IMR-90 (cell line): ENCODE measurements around the gene RTL1. TPM values are rescaled to one million over a fixed set of nuclear protein-coding genes. Genes with fewer than 3 reads are reported as not detected.

ENCODE experiments used
- ATAC-seq: fragments of 200-7000 bp; cut with Tn5 transposase; 2 replicates; pipeline ENCODE4 v1.9.1; 2020; ENCODE audit warnings: low read depth, mild to moderate bottlenecking, moderate library complexity
- BruUV-seq: library from RNA; stranded (reverse); fragments of 400-500 nt; replicated peaks from 2 replicates; lab custom pipeline; 2021; lab: Mats Ljungman, UMichigan
- CTCF ChIA-PET: fragments of 300-600 bp; formaldehyde crosslinking; extraction: SDS; loops from one replicate; lab custom pipeline; 2021; ENCODE audit warnings: antibody characterized with exemption; lab: Yijun Ruan, JAX
- POLR2A ChIA-PET: fragments of 300-600 bp; sonication (Branson Sonifier 250); formaldehyde crosslinking; loops from one replicate; lab custom pipeline; 2022; ENCODE audit warnings: antibody characterized with exemption; ENCODE audit not compliant: unreplicated experiment; lab: Charles Lee
- DNase-seq: peaks from one replicate; pipeline ENCODE4 v3.0.0; 2013
- H2AFZ ChIP-seq: replicated peaks from 2 replicates; pipeline ENCODE3; 2013; ENCODE audit warnings: low read length, mild to moderate bottlenecking; ENCODE audit not compliant: poor library complexity
- H2AK5ac ChIP-seq: 2 replicates; pipeline ENCODE4 v1.6.1; 2013; ENCODE audit warnings: low read depth, low read length, inconsistent platforms
- H2AK9ac ChIP-seq: replicated peaks from 2 replicates; pipeline ENCODE3; 2013; ENCODE audit warnings: mild to moderate bottlenecking, low read depth, low read length, moderate library complexity; ENCODE audit not compliant: poor library complexity
- H2BK120ac ChIP-seq: 2 replicates; pipeline ENCODE4 v1.6.1; 2013; ENCODE audit warnings: low read depth, low read length, inconsistent platforms
- H2BK15ac ChIP-seq: 3 replicates; pipeline ENCODE4 v1.6.1; 2013; ENCODE audit warnings: low read depth, low read length, inconsistent platforms
- H2BK20ac ChIP-seq: 2 replicates; pipeline ENCODE4 v1.6.1; 2013; ENCODE audit warnings: low read depth, mild to moderate bottlenecking, inconsistent platforms, low read length, moderate library complexity
- H2BK5ac ChIP-seq: 2 replicates; pipeline ENCODE4 v1.6.1; 2013; ENCODE audit warnings: mild to moderate bottlenecking, low read depth, low read length, inconsistent platforms; ENCODE audit not compliant: poor library complexity, severe bottlenecking
- H3K14ac ChIP-seq: replicated peaks from 2 replicates; pipeline ENCODE4 v1.6.1; 2013; ENCODE audit warnings: low read depth, low read length, inconsistent platforms
- H3K18ac ChIP-seq: 2 replicates; pipeline ENCODE4 v1.6.1; 2013; ENCODE audit warnings: low read depth, low read length, control low read depth
- H3K23ac ChIP-seq: 2 replicates; pipeline ENCODE4 v1.6.1; 2013; ENCODE audit warnings: low read depth, low read length, inconsistent platforms
- H3K27ac ChIP-seq: 2 replicates; pipeline ENCODE4 v1.5.1; 2013; ENCODE audit warnings: mild to moderate bottlenecking, control low read depth, low read length; ENCODE audit not compliant: insufficient read depth
- H3K27me3 ChIP-seq: 2 replicates; pipeline ENCODE4 v1.6.1; 2013; ENCODE audit warnings: low read length; ENCODE audit not compliant: control insufficient read depth, insufficient read depth
- H3K36me3 ChIP-seq: 2 replicates; pipeline ENCODE4 v1.6.1; 2013; ENCODE audit warnings: low read length, mixed read lengths; ENCODE audit not compliant: control insufficient read depth, insufficient read depth
- H3K4ac ChIP-seq: 2 replicates; pipeline ENCODE4 v1.6.1; 2013; ENCODE audit warnings: low read depth, low read length, inconsistent platforms
- H3K4me1 ChIP-seq: 2 replicates; pipeline ENCODE4 v1.6.1; 2013; ENCODE audit warnings: low read length, mixed read lengths; ENCODE audit not compliant: control insufficient read depth, insufficient read depth
- H3K4me2 ChIP-seq: 2 replicates; pipeline ENCODE4 v1.6.1; 2013; ENCODE audit warnings: low read depth, mild to moderate bottlenecking, control low read depth, low read length, moderate library complexity
- H3K4me3 ChIP-seq: 2 replicates; pipeline ENCODE4 v1.5.1; 2013; ENCODE audit warnings: low read depth, mild to moderate bottlenecking, control low read depth, low read length, moderate library complexity; ENCODE audit not compliant: insufficient read depth
- H3K56ac ChIP-seq: 2 replicates; pipeline ENCODE4 v1.6.1; 2013; ENCODE audit warnings: low read length, inconsistent platforms; ENCODE audit not compliant: insufficient read depth; ENCODE audit errors: extremely low read depth
- H3K79me1 ChIP-seq, 2 experiments: 2 replicates each; pipeline ENCODE4 v1.6.1; 2013; ENCODE audit warnings: low read length in 2 of 2, inconsistent platforms in 1 of 2, low read depth in 1 of 2
- H3K9ac ChIP-seq: 2 replicates; pipeline ENCODE4 v1.6.1; 2013; ENCODE audit warnings: low read depth, low read length, control low read depth
- H3K9me1 ChIP-seq: 2 replicates; pipeline ENCODE4 v1.6.1; 2013; ENCODE audit warnings: low read length, inconsistent platforms; ENCODE audit not compliant: insufficient read depth
- H3K9me3 ChIP-seq: 2 replicates; pipeline ENCODE4 v1.6.1; 2013; ENCODE audit warnings: low read length; ENCODE audit not compliant: control insufficient read depth, insufficient read depth
- H4K20me1 ChIP-seq: 2 replicates; pipeline ENCODE4 v1.6.1; 2013; ENCODE audit warnings: low read length, inconsistent platforms; ENCODE audit not compliant: insufficient read depth
- H4K5ac ChIP-seq: 2 replicates; pipeline ENCODE4 v1.6.1; 2013; ENCODE audit warnings: mild to moderate bottlenecking, low read depth, low read length, control low read depth
- H4K8ac ChIP-seq, 2 experiments: 2 replicates each; pipeline ENCODE4 v1.6.1; 2013; ENCODE audit warnings: low read depth in 2 of 2, low read length in 2 of 2, control low read depth in 1 of 2, inconsistent platforms in 1 of 2
- H4K91ac ChIP-seq: 2 replicates; pipeline ENCODE4 v1.6.1; 2013; ENCODE audit warnings: low read depth, low read length, inconsistent platforms; ENCODE audit not compliant: insufficient read depth
- CEBPB ChIP-seq: IDR thresholded peaks from 2 replicates; pipeline ENCODE4 v1.6.1; 2012; ENCODE audit warnings: low read depth, low read length, improper control_type of control experiment
- CHD1 ChIP-seq: IDR thresholded peaks from 2 replicates; pipeline ENCODE4 v1.6.1; 2012; ENCODE audit warnings: low read depth, low read length, improper control_type of control experiment
- FOS ChIP-seq: fragments of 150-350 bp; IDR thresholded peaks from 2 replicates; pipeline ENCODE4 v1.6.1; 2016; ENCODE audit warnings: low read depth, low read length
- MAZ ChIP-seq: IDR thresholded peaks from 2 replicates; pipeline ENCODE4 v1.6.1; 2012; ENCODE audit warnings: low read depth, mild to moderate bottlenecking, low read length, improper control_type of control experiment, moderate library complexity, borderline replicate concordance
- RAD21 ChIP-seq: IDR thresholded peaks from 2 replicates; pipeline ENCODE4 v1.6.1; 2012; ENCODE audit warnings: low read length, improper control_type of control experiment
- WGBS, 2 experiments: methylation state at CpG; one replicate each; pipeline versions ENCODE4 v1.1.5 to v1.1.7; 2013; ENCODE audit warnings: missing lambda C conversion rate in 2 of 2; ENCODE audit not compliant: insufficient read length in 1 of 2; ENCODE audit errors: extremely low coverage in 2 of 2; 5-methylcytosine and 5-hydroxymethylcytosine counted together
- dilution Hi-C: fragments of 300-500 bp; cut with HindIII; formaldehyde crosslinking; loops from one replicate; pipeline ENCODE4 v1.14.3; 2018; ENCODE audit warnings: low sequenced_read_pairs; ENCODE audit not compliant: unreplicated experiment
- in situ Hi-C: fragments of 300-500 bp; cut with MboI; formaldehyde crosslinking; loops from 3 replicates; pipeline ENCODE4 v1.14.3; 2019; ENCODE audit warnings: low sequenced_read_pairs, inconsistent platforms, mixed read lengths
- intact Hi-C: fragments of 100-400 bp; cut with micrococcal nuclease; formaldehyde crosslinking; loops from 2 replicates; pipeline ENCODE4 v1.10.0; 2022
- polyA plus RNA-seq, 3 experiments: library from polyadenylated mRNA; depleted of rRNA; stranded (reverse); fragments of >200 nt; gene quantifications; 2 replicates each; pipeline ENCODE4 v1.2.3, GENCODE V29; 2012; ENCODE audit warnings: low replicate concordance in 1 of 3
- total RNA-seq: library from RNA; depleted of rRNA; stranded (reverse); fragments of >200 nt; gene quantifications from 2 replicates; pipeline ENCODE4 v1.2.3, GENCODE V29; 2012
- TF ChIP-seq, protein P1 (sequence below): conservative IDR thresholded peaks from 2 replicates; pipeline ENCODE4 v1.5.1; 2012; ENCODE audit warnings: mild to moderate bottlenecking, low read depth, low read length, improper control_type of control experiment
- TF ChIP-seq, protein P2 (sequence below): fragments of 150-350 bp; IDR thresholded peaks from 2 replicates; pipeline ENCODE4 v1.6.1; 2017; ENCODE audit warnings: mild to moderate bottlenecking, antibody characterized with exemption, low read length, low read depth

RTL1 gene
- total and polyA plus RNA-seq, 2 of the 4 experiments (the other 2 are of a cell fraction), result not detected

DNA sequence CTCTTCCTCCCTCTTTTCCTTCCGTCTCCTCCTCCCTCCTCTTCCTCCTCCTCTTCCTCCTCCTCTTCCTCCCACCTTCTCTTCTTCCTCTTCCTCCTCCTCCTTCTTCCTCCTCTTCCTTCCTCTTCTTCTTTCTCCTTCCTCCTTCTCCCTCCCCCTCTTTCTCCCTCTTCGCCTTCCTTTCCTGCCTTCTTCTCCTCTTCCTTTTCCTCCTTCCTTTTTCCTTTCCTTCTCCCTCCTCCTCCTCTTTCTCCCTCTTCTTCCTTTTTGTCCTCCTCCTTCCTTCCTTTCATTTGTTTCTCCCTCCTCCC is 41.6 kb downstream of the RTL1 start:
- H3K9me1 ChIP-seq, result peaks cover 5% of the 10 kb centered on the region
- ChIA-PET CTCF (no interaction called here), POLR2A (no interaction called here)
- H3K56ac ChIP-seq, result no peak overlapping the region
- ATAC-seq (no peak), DNase-seq (no peak)
- H3K18ac ChIP-seq, result no peak overlapping the region
- peaks cover 5 to 81% of the 10 kb centered on the region in 2 experiments; a peak in 3 of 4 replicates for H3K79me1 ChIP-seq
- no peak overlapping the region for H2BK15ac ChIP-seq
- WGBS, 2 experiments, result 90% methylated on average over 2 of the region's 2 CpGs; no CpG with 5 or more reads in 1 of the 2 experiments
- H4K20me1 ChIP-seq, result peaks cover 100% of the 10 kb centered on the region
- H3K9ac ChIP-seq, result no peak overlapping the region
- no peak overlapping the region for H2BK20ac ChIP-seq
- no peak overlapping the region for H2BK120ac ChIP-seq
- no TSS peak for BruUV-seq
- peaks cover 68% of the 10 kb centered on the region for H3K36me3 ChIP-seq
- H3K9me3 ChIP-seq, result no peaks in the 10 kb centered on the region
- no peak overlapping the region for H3K4me3 ChIP-seq
- in situ Hi-C loops (no loop called here), intact Hi-C loops (no loop called here), dilution Hi-C loops (no loop called here)
- no peak overlapping the region for H2AK5ac ChIP-seq
- no peaks in the 10 kb centered on the region for H3K27me3 ChIP-seq
- no peak overlapping the region for H3K14ac ChIP-seq
- H4K5ac ChIP-seq, result no peak overlapping the region
- no peak overlapping the region for H3K23ac ChIP-seq
- H4K8ac ChIP-seq, result no peak overlapping the region
- H2AK9ac ChIP-seq, result no peak overlapping the region
- H3K4me1 ChIP-seq, result no peaks in the 10 kb centered on the region; the same call in none of the 2 replicates
- no peak overlapping the region for H2AFZ ChIP-seq
- H3K4ac ChIP-seq, result no peak overlapping the region
- no peak overlapping the region for H4K91ac ChIP-seq
- no peak overlapping the region for H3K4me2 ChIP-seq
- TF ChIP-seq MAZ (no peak), RAD21 (no peak), FOS (no peak), CEBPB (no peak), CHD1 (no peak)
- TF ChIP-seq, protein P1, sequence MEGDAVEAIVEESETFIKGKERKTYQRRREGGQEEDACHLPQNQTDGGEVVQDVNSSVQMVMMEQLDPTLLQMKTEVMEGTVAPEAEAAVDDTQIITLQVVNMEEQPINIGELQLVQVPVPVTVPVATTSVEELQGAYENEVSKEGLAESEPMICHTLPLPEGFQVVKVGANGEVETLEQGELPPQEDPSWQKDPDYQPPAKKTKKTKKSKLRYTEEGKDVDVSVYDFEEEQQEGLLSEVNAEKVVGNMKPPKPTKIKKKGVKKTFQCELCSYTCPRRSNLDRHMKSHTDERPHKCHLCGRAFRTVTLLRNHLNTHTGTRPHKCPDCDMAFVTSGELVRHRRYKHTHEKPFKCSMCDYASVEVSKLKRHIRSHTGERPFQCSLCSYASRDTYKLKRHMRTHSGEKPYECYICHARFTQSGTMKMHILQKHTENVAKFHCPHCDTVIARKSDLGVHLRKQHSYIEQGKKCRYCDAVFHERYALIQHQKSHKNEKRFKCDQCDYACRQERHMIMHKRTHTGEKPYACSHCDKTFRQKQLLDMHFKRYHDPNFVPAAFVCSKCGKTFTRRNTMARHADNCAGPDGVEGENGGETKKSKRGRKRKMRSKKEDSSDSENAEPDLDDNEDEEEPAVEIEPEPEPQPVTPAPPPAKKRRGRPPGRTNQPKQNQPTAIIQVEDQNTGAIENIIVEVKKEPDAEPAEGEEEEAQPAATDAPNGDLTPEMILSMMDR, result no peak
- TF ChIP-seq, protein P2, sequence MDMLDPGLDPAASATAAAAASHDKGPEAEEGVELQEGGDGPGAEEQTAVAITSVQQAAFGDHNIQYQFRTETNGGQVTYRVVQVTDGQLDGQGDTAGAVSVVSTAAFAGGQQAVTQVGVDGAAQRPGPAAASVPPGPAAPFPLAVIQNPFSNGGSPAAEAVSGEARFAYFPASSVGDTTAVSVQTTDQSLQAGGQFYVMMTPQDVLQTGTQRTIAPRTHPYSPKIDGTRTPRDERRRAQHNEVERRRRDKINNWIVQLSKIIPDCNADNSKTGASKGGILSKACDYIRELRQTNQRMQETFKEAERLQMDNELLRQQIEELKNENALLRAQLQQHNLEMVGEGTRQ, result no peak
- no peak overlapping the region for H2BK5ac ChIP-seq
- H3K27ac ChIP-seq, result no peak overlapping the region
